T-helper 17 cell (primary cell): ENCODE data around the gene TMX3. TPM values are rescaled to one million over a fixed set of nuclear protein-coding genes. Genes with fewer than 3 reads are reported as not detected.

Experiments
- ATAC-seq: fragments of 150-1000 bp; cut with Tn5 transposase; 2 replicates; pipeline ENCODE4 v1.10.0; 2021; ENCODE audit warnings: mild to moderate bottlenecking, moderate library complexity
- DNase-seq, 3 donors: peaks; one replicate each; pipeline versions ENCODE4 v3.0.0 to v3.0.0-alpha.2; 2020 to 2021
- H3K9me3 ChIP-seq: one replicate; pipeline ENCODE4 v1.7.0; 2013; ENCODE audit warnings: low read length, mild to moderate bottlenecking; ENCODE audit not compliant: control insufficient read depth, poor library complexity, severe bottlenecking
- H3K27ac Mint-ChIP-seq: one replicate; pipeline ENCODE4 v1.8.0; 2022; ENCODE audit warnings: mild to moderate bottlenecking, moderate library complexity, mixed read lengths
- H3K27me3 Mint-ChIP-seq: one replicate; pipeline ENCODE4 v1.8.0; 2022; ENCODE audit warnings: mixed read lengths
- H3K36me3 Mint-ChIP-seq: one replicate; pipeline ENCODE4 v1.8.0; 2022; ENCODE audit warnings: low read depth, mixed read lengths
- H3K4me1 Mint-ChIP-seq: one replicate; pipeline ENCODE4 v1.8.0; 2022; ENCODE audit warnings: mild to moderate bottlenecking, mixed read lengths
- H3K4me3 Mint-ChIP-seq: one replicate; pipeline ENCODE4 v1.8.0; 2022; ENCODE audit warnings: mild to moderate bottlenecking, moderate library complexity, mixed read lengths
- total RNA-seq, 4 donors: library from RNA in 2 of 4; stranded (reverse) in 2 of 4; gene quantifications; one replicate each; pipeline ENCODE4 v1.2.3 and lab custom pipeline; 2022 to 2026

TMX3 gene
- total RNA-seq, 2 donors from 2014 or later, result 38.4 to 49.5 TPM

GRCh38 chr18:68699043-68699442, 15.9 kb downstream of the TMX3 start:
- Mint-ChIP-seq H3K4me1 (peaks cover 7% of the 10 kb centered on the region), H3K27me3 (no peaks in the 10 kb centered on the region), H3K36me3 (peaks cover 7% of the 10 kb centered on the region), H3K4me3 (no peak overlapping the region), H3K27ac (no peak overlapping the region)
- H3K9me3 ChIP-seq, result no peaks in the 10 kb centered on the region
- ATAC-seq, result no peak
- DNase-seq, result no peak

DNA sequence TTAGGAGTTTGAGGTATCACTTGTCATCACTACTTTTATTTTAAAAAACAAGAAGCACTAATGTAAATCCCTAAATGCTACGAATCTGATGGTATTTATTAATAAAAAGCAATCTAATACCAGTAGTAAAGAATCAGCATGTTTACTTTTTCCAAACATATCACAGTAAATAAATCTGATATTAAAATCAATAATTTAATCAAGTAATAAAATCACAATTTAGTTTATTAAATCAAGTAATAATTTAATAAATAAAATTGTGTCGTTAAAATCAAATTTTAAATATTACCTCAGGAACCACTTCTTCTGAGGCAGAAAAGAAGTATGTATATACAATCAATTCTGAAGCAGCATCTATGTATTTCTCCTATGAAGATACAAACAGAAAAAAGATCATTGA, 18.0 kb downstream of the TMX3 start:
- DNase-seq, result no peak
- peaks cover 7% of the 10 kb centered on the region for H3K36me3 Mint-ChIP-seq

GRCh38 chr18:68694316-68694715, 20.6 kb downstream of the TMX3 start:
- Mint-ChIP-seq H3K36me3 (peaks cover 7% of the 10 kb centered on the region), H3K4me1 (peaks cover 7% of the 10 kb centered on the region), H3K27me3 (no peaks in the 10 kb centered on the region), H3K4me3 (no peak overlapping the region), H3K27ac (no peak overlapping the region)
- no peaks in the 10 kb centered on the region for H3K9me3 ChIP-seq
- DNase-seq, result no peak
- no peak for ATAC-seq

More for the DNA sequence above, 18.0 kb downstream of the TMX3 start:
- H3K27ac Mint-ChIP-seq, result no peak overlapping the region
- no peaks in the 10 kb centered on the region for H3K27me3 Mint-ChIP-seq
- ATAC-seq, result no peak
- H3K9me3 ChIP-seq, result no peaks in the 10 kb centered on the region
- no peak overlapping the region for H3K4me3 Mint-ChIP-seq
- peaks cover 7% of the 10 kb centered on the region for H3K4me1 Mint-ChIP-seq

GRCh38 chr18:68693091-68693815, 21.7 kb downstream of the TMX3 start:
- H3K27ac Mint-ChIP-seq, result no peak overlapping the region
- H3K36me3 Mint-ChIP-seq, result peaks cover 7% of the 10 kb centered on the region
- no peak overlapping the region for H3K4me3 Mint-ChIP-seq
- H3K9me3 ChIP-seq, result no peaks in the 10 kb centered on the region
- H3K4me1 Mint-ChIP-seq, result peaks cover 7% of the 10 kb centered on the region
- DNase-seq (no peak), ATAC-seq (no peak)
- no peaks in the 10 kb centered on the region for H3K27me3 Mint-ChIP-seq

DNA sequence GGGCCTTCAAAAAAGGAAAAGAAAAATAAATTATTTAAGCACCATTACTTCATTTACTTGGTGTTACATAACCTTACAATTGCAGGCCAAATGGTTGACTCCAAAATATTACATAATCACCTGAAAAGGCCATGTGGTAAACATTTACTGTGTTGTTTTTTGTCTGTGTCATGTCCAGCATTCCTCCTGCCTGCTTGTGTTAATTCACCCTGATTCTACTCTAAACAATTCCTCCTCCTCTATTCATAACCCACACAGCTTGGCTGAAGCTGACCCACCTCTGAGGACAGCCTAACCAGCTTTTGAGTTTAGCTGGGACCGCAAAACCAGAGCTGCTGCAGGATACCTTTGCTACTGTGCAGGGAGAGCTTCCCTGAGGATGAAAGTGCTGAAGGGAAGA, 35.4 kb downstream of the TMX3 start:
- Mint-ChIP-seq H3K27ac (no peak overlapping the region), H3K36me3 (peaks cover 14% of the 10 kb centered on the region), H3K4me3 (no peak overlapping the region), H3K4me1 (peaks cover 16% of the 10 kb centered on the region), H3K27me3 (no peaks in the 10 kb centered on the region)
- H3K9me3 ChIP-seq, result no peaks in the 10 kb centered on the region
- no peak for DNase-seq
- no peak for ATAC-seq

- no peak overlapping the region for H3K4me3 Mint-ChIP-seq
- peaks cover 16% of the 10 kb centered on the region for H3K4me1 Mint-ChIP-seq
- no peaks in the 10 kb centered on the region for H3K27me3 Mint-ChIP-seq
- H3K9me3 ChIP-seq, result no peaks in the 10 kb centered on the region
- peak overlapping the region; percentile 6 for H3K27ac Mint-ChIP-seq
- ATAC-seq (peak; percentile 41), DNase-seq (no peak)
- H3K36me3 Mint-ChIP-seq, result peaks cover 14% of the 10 kb centered on the region
Observed at GRCh38 chr18:68676913-68677312, 38.0 kb downstream of the TMX3 start.

DNA sequence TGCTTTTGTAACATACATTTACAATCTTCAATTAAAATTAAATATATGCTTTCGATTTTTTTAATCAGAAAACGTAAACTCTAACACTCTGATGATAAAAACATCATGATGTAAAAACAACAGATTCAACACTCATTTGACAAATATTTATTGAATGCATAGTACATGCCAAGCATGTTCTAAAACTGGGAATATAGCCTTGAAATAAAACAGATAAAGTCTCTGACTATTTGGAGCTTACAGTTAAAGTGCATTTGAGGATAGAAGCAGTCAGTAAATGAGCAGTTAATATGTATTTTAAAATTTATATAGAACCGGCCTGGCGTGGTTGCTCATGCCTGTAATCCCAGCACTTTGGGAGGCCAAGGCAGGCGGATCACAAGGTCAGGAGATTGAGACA, 47.8 kb downstream of the TMX3 start:
- Mint-ChIP-seq H3K27ac (no peak overlapping the region), H3K4me3 (no peak overlapping the region), H3K36me3 (no peaks in the 10 kb centered on the region), H3K27me3 (peaks cover 5% of the 10 kb centered on the region), H3K4me1 (no peaks in the 10 kb centered on the region)
- H3K9me3 ChIP-seq, result no peaks in the 10 kb centered on the region
- DNase-seq (no peak), ATAC-seq (no peak)

GRCh38 chr18:68666381-68666780, 48.5 kb downstream of the TMX3 start:
- ATAC-seq, result no peak
- Mint-ChIP-seq H3K27ac (no peak overlapping the region), H3K4me3 (no peak overlapping the region), H3K4me1 (no peaks in the 10 kb centered on the region), H3K36me3 (no peaks in the 10 kb centered on the region), H3K27me3 (peaks cover 5% of the 10 kb centered on the region)
- DNase-seq, result no peak
- no peaks in the 10 kb centered on the region for H3K9me3 ChIP-seq

GRCh38 chr18:68665628-68666027, 49.3 kb downstream of the TMX3 start:
- no peaks in the 10 kb centered on the region for H3K36me3 Mint-ChIP-seq
- H3K4me1 Mint-ChIP-seq, result no peaks in the 10 kb centered on the region
- H3K4me3 Mint-ChIP-seq, result no peak overlapping the region
- ATAC-seq, result no peak
- H3K9me3 ChIP-seq, result no peaks in the 10 kb centered on the region
- H3K27me3 Mint-ChIP-seq, result peaks cover 5% of the 10 kb centered on the region
- H3K27ac Mint-ChIP-seq, result no peak overlapping the region
- no peak for DNase-seq

- peaks cover 23% of the 10 kb centered on the region for H3K27me3 Mint-ChIP-seq
- H3K9me3 ChIP-seq, result no peaks in the 10 kb centered on the region
- H3K27ac Mint-ChIP-seq, result no peak overlapping the region
- DNase-seq, result no peak
- no peak overlapping the region for H3K4me3 Mint-ChIP-seq
- no peaks in the 10 kb centered on the region for H3K36me3 Mint-ChIP-seq
- no peaks in the 10 kb centered on the region for H3K4me1 Mint-ChIP-seq
- no peak for ATAC-seq
Observed at GRCh38 chr18:68662754-68663153, 52.2 kb downstream of the TMX3 start.

DNA sequence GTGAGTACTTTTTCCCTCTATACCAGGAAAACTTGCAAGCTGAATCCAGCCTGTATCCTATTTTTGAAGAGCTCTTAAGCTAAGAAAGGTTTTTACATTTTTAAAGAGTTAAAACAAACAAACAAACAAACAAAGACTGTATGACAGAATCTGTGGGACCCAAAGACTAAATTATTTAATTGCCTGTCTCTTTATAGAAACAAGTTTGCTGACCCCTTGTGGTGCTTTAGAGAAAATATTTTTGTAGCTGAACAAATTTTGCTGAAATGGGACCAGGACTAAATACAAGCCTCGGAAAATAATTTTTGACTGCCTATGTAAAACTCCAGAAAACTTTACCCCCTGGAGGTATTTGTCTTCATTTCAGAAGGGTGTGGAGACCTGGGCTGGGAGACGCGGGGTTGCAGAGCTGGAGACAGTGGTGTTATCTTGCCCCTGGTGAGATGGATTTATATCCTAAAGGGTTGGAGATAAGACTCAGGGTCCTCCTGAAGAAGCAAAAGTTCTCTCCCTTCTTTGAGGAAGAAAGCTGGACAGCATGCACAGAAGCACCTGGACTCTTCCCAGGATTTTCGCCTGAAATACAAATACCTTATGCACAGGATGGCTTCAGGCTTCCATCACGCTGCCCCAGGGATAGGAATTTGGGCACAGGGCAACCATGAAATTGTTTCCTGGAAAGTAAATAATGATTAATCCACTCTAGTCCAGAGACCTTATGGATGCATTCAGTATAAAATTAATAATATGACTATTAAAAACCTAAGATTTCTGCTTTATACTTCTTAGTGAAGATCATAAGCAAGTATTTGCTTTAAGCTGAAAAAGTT, 54.3 kb downstream of the TMX3 start:
- Mint-ChIP-seq H3K27ac (no peak overlapping the region), H3K27me3 (peaks cover 23% of the 10 kb centered on the region), H3K4me1 (peaks cover 3% of the 10 kb centered on the region), H3K36me3 (no peaks in the 10 kb centered on the region), H3K4me3 (no peak overlapping the region)
- no peak for DNase-seq
- no peaks in the 10 kb centered on the region for H3K9me3 ChIP-seq
- ATAC-seq, result no peak

GRCh38 chr18:68648191-68648590, 66.7 kb downstream of the TMX3 start:
- Mint-ChIP-seq H3K27ac (no peak overlapping the region), H3K36me3 (no peaks in the 10 kb centered on the region), H3K27me3 (peaks cover 56% of the 10 kb centered on the region), H3K4me3 (no peak overlapping the region), H3K4me1 (peaks cover 3% of the 10 kb centered on the region)
- H3K9me3 ChIP-seq, result no peaks in the 10 kb centered on the region
- ATAC-seq (no peak), DNase-seq (no peak)

DNA sequence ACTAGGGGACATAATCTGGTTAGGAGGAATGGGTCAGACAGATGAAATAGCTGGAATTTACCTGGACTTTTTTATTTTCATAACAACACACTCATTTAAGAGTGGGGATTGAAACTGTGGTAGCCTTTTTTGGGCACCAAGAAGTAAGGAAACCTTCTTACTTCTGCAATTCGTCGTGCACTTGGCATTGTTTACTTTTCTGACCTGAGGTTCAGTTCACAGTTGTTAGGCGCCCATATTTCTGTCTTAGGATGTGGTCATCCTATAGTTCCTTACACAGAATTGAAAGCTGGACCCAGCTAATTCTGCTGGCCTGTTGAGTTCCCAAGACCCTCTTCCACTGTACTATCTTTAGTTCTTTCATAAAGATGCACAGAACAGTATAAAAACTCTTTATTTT, 72.9 kb downstream of the TMX3 start:
- DNase-seq (no peak), ATAC-seq (no peak)
- H3K36me3 Mint-ChIP-seq, result peaks cover 4% of the 10 kb centered on the region
- H3K4me1 Mint-ChIP-seq, result no peaks in the 10 kb centered on the region
- H3K27ac Mint-ChIP-seq, result no peak overlapping the region
- no peak overlapping the region for H3K4me3 Mint-ChIP-seq
- no peaks in the 10 kb centered on the region for H3K9me3 ChIP-seq
- peaks cover 68% of the 10 kb centered on the region for H3K27me3 Mint-ChIP-seq

GRCh38 chr18:68640861-68641260, 74.0 kb downstream of the TMX3 start:
- Mint-ChIP-seq H3K27ac (no peak overlapping the region), H3K4me3 (no peak overlapping the region), H3K4me1 (no peaks in the 10 kb centered on the region), H3K36me3 (peaks cover 4% of the 10 kb centered on the region), H3K27me3 (peaks cover 63% of the 10 kb centered on the region)
- DNase-seq, result no peak
- ATAC-seq, result no peak
- H3K9me3 ChIP-seq, result no peaks in the 10 kb centered on the region
